Ishikawa (cell line): Measurements from ENCODE around the gene GRIN2D.

Experiments used
- CEBPB ChIP-seq: IDR thresholded peaks from 2 replicates; pipeline ENCODE4 v1.6.1; 2012
- EP300 ChIP-seq: IDR thresholded peaks from 2 replicates; pipeline ENCODE4 v1.6.1; 2012; ENCODE audit warnings: borderline replicate concordance
- RAD21 ChIP-seq: IDR thresholded peaks from 2 replicates; pipeline ENCODE4 v1.6.1; 2012; ENCODE audit warnings: low read depth
- YY1 ChIP-seq: IDR thresholded peaks from 2 replicates; pipeline ENCODE4 v1.6.1; 2012; ENCODE audit warnings: low read depth
- ZBTB7A ChIP-seq: IDR thresholded peaks from 2 replicates; pipeline ENCODE4 v1.6.1; 2012; ENCODE audit warnings: low read depth
- TF ChIP-seq, protein P1 (sequence below): IDR thresholded peaks from 2 replicates; pipeline ENCODE4 v1.6.1; 2012
- TF ChIP-seq, protein P2 (sequence below): IDR thresholded peaks from 2 replicates; pipeline ENCODE4 v1.6.1; 2012; ENCODE audit warnings: low read depth, mild to moderate bottlenecking

- TF ChIP-seq CEBPB (no peak), ZBTB7A (no peak), EP300 (no peak), YY1 (no peak), RAD21 (no peak)
- TF ChIP-seq, protein P1, sequence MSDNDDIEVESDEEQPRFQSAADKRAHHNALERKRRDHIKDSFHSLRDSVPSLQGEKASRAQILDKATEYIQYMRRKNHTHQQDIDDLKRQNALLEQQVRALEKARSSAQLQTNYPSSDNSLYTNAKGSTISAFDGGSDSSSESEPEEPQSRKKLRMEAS, result no peak
- TF ChIP-seq, protein P2, sequence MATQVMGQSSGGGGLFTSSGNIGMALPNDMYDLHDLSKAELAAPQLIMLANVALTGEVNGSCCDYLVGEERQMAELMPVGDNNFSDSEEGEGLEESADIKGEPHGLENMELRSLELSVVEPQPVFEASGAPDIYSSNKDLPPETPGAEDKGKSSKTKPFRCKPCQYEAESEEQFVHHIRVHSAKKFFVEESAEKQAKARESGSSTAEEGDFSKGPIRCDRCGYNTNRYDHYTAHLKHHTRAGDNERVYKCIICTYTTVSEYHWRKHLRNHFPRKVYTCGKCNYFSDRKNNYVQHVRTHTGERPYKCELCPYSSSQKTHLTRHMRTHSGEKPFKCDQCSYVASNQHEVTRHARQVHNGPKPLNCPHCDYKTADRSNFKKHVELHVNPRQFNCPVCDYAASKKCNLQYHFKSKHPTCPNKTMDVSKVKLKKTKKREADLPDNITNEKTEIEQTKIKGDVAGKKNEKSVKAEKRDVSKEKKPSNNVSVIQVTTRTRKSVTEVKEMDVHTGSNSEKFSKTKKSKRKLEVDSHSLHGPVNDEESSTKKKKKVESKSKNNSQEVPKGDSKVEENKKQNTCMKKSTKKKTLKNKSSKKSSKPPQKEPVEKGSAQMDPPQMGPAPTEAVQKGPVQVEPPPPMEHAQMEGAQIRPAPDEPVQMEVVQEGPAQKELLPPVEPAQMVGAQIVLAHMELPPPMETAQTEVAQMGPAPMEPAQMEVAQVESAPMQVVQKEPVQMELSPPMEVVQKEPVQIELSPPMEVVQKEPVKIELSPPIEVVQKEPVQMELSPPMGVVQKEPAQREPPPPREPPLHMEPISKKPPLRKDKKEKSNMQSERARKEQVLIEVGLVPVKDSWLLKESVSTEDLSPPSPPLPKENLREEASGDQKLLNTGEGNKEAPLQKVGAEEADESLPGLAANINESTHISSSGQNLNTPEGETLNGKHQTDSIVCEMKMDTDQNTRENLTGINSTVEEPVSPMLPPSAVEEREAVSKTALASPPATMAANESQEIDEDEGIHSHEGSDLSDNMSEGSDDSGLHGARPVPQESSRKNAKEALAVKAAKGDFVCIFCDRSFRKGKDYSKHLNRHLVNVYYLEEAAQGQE, result no peak
These were observed 21.9 kb downstream of the GRIN2D start for GRCh38 chr19:48415395-48415794.
